ENCODE data around the gene OLFML2A.

The OLFML2A gene

DNA sequence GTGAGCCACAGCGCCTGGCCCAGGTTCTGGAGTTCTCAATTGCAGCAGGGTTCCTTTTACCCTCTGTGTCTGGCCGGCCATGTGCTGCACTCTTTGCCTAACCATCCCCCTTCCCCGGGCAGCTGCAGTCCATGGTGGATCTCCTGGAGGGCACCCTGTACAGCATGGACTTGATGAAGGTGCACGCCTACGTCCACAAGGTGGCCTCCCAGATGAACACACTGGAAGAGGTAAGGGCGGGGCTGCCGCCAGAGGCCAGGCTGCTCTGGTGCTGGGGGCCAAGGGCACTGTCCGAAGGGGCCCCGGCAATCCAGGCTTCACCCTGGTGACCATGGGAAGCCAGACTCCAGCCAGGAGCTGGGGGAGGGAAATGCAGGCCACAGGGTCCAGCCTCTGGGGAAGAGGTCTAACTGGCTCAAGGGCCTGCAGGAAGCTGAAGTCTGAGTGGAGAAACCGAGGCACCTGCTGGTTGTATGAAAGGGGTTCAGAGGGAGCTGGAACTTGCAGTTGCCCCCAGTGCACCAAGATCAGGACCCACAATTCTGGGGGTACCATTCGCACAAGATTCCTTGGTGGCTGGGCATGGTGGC, 18.1 kb downstream of the OLFML2A start:
- Mint-ChIP-seq H3K4me1 (no peaks in the 10 kb centered on the region), H3K4me3 (no peak overlapping the region), H3K9me3 (no peaks in the 10 kb centered on the region), H3K27ac (no peak overlapping the region), H3K36me3 (no peaks in the 10 kb centered on the region)
- DNase-seq (ENCODE audit: low spot score in 2 of 2) (no peak), ATAC-seq (no peak)

GRCh38 chr9:124795881-124796431, 19.0 kb downstream of the OLFML2A start:
- Mint-ChIP-seq H3K4me1 (no peaks in the 10 kb centered on the region), H3K36me3 (no peaks in the 10 kb centered on the region), H3K27ac (no peak overlapping the region), H3K4me3 (no peak overlapping the region), H3K9me3 (no peaks in the 10 kb centered on the region)
- ATAC-seq (no peak), DNase-seq (ENCODE audit: low spot score in 2 of 2) (no peak)

DNA sequence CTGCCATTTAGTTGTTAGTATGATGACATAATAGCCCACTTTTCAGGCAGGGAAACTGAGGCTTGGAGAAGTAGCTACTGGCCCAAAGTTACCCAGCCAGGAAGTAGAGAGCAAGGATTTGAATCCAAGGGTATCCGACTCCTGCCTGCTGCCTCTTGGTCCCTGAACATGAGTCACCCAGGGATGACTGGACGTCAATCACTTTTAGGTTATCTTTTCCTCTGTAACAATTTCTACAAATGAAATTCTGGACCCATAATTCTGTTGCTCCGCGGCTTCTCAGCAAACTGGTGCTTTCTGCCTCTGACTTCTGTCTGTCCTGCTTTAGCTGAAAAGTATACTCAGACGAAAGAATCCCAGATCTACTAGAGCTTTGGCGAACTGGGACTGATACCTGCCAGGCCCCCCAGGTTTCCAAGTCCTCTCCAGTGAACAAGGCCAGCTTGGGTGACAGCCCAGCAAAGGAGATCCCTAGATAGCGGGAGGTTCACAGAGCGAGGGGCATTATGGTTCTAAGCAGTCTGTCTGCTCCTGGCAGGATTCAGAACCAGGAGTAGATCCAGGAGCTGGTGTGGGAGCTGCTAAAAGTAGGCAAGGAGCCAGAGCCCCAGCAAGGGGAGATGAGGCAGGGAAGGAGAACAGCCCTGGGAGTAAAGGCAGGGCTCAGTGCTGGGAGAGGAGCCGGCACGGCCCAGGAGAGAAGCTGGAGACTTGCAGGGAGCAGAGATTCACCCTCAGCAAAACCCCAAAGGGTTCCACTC, 20.6 kb downstream of the OLFML2A start:
- no peak for ATAC-seq
- H3K9me3 Mint-ChIP-seq: no peaks in the 10 kb centered on the region
- H3K4me3 Mint-ChIP-seq: no peak overlapping the region
- H3K36me3 Mint-ChIP-seq: no peaks in the 10 kb centered on the region
- no peak overlapping the region for H3K27ac Mint-ChIP-seq
- DNase-seq (ENCODE audit: low spot score in 2 of 2): no peak
- no peaks in the 10 kb centered on the region for H3K4me1 Mint-ChIP-seq

DNA sequence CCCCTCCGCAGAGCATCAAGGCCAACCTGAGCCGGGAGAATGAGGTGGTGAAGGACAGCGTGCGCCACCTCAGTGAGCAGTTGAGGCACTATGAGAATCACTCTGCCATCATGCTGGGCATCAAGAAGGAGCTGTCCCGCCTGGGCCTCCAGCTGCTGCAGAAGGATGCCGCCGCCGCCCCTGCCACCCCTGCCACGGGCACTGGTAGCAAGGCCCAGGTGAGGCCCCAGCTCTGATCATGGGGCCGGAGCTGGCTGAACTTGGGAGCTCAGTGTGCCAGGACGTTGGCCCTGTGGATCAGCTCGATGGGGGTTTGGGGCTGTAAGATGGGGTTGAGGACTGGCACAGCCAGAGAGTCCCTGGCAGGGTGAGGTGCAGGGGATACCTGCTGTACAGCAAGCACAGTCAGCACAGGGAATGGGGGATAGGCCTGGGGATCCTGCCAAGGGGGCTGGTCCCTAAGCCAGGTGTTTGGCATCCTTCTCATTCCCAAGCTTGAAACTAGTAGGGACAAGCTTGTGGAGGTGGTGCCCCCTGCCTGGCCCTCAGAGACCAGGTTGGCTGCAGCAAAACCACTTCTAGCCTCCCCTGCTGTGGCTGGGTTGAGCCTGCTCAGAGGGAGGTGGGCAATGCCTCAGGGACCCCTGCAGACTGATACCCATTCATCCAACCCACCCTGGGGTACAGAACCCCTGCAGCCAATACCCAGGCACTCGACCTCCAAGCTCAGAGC, 22.5 kb downstream of the OLFML2A start:
- Mint-ChIP-seq H3K9me3 (no peaks in the 10 kb centered on the region), H3K36me3 (no peaks in the 10 kb centered on the region), H3K4me1 (no peaks in the 10 kb centered on the region), H3K4me3 (no peak overlapping the region), H3K27ac (no peak overlapping the region)
- DNase-seq (ENCODE audit: low spot score in 2 of 2): no peak
- ATAC-seq: no peak

GRCh38 chr9:124800306-124801259, 23.6 kb downstream of the OLFML2A start:
- DNase-seq (ENCODE audit: low spot score in 2 of 2) (no peak), ATAC-seq (no peak)
- no peaks in the 10 kb centered on the region for H3K36me3 Mint-ChIP-seq
- no peak overlapping the region for H3K27ac Mint-ChIP-seq
- no peaks in the 10 kb centered on the region for H3K9me3 Mint-ChIP-seq
- no peak overlapping the region for H3K4me3 Mint-ChIP-seq
- no peaks in the 10 kb centered on the region for H3K4me1 Mint-ChIP-seq

- Mint-ChIP-seq H3K27ac (no peak overlapping the region), H3K9me3 (no peaks in the 10 kb centered on the region), H3K4me3 (no peak overlapping the region), H3K36me3 (no peaks in the 10 kb centered on the region), H3K4me1 (no peaks in the 10 kb centered on the region)
- ATAC-seq (no peak), DNase-seq (ENCODE audit: low spot score in 2 of 2) (no peak)
Measured at GRCh38 chr9:124801356-124801755, 24.4 kb downstream of the OLFML2A start.

GRCh38 chr9:124802426-124802825, 25.5 kb downstream of the OLFML2A start:
- Mint-ChIP-seq H3K4me1 (no peaks in the 10 kb centered on the region), H3K9me3 (no peaks in the 10 kb centered on the region), H3K27ac (no peak overlapping the region), H3K36me3 (no peaks in the 10 kb centered on the region), H3K4me3 (no peak overlapping the region)
- no peak for DNase-seq (ENCODE audit: low spot score in 2 of 2)
- peak; percentile 11 for ATAC-seq

- ATAC-seq (no peak), DNase-seq (ENCODE audit: low spot score in 2 of 2) (no peak)
- H3K36me3 Mint-ChIP-seq: no peaks in the 10 kb centered on the region
- H3K9me3 Mint-ChIP-seq: no peaks in the 10 kb centered on the region
- no peak overlapping the region for H3K4me3 Mint-ChIP-seq
- no peaks in the 10 kb centered on the region for H3K4me1 Mint-ChIP-seq
- H3K27ac Mint-ChIP-seq: no peak overlapping the region
Measured at GRCh38 chr9:124803911-124804310, 27.0 kb downstream of the OLFML2A start.

DNA sequence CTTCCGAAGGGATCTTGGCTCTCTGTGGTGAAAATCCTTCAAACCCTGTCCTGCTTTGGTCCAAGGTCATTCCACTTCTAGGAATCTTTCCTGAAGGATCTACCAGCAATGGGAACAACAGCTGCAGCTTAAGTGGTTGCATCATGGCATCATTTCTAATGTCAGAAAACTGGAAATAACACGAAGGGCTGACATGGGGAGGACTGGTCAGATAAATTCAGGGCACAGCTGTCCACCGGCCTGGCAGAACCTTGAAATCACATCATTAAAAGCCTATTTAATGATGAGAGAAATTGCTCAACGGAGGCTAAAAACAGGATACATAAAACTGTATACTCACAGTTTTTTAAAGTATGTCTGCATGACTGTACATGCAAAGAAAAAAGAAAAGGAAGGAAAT, 28.3 kb downstream of the OLFML2A start:
- DNase-seq (ENCODE audit: low spot score in 2 of 2) (no peak), ATAC-seq (no peak)
- no peaks in the 10 kb centered on the region for H3K4me1 Mint-ChIP-seq
- H3K27ac Mint-ChIP-seq: no peak overlapping the region
- H3K4me3 Mint-ChIP-seq: no peak overlapping the region
- H3K9me3 Mint-ChIP-seq: no peaks in the 10 kb centered on the region
- H3K36me3 Mint-ChIP-seq: no peaks in the 10 kb centered on the region

DNA sequence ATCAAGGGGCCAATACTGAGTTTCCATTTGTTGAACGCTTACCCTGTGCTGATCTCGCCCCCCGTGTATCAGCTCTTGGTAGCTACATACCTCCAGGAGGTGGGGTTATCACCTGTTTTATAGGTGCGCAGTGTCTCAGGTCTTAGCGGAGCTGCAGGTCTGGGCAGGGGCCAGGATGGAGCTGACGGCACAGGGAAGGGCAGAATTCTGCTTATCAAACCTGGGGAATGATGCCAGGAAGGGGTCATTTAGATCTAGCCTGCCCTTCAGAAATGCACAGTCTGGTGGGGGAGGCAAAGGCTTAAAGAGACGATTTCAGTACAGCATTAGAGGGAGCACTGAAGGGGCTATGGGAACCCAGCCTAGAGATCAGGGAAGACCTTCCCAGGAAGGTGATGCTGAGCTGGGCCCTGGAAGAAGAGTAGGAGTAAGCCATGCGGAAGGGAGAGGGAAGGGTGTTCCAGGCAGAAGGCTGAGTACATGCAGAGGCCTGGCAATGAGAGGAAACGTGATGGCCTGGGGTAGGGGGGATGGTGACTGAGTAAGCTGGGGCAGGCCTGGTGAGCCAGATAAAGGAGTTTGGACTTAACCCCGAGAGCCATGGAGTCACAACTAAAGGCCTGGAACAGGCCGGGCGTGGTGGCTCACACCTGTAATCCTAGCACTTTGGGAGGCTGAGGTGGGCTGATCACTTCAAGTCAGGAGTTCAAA, 31.5 kb downstream of the OLFML2A start:
- H3K36me3 Mint-ChIP-seq: no peaks in the 10 kb centered on the region
- H3K4me3 Mint-ChIP-seq: no peak overlapping the region
- no peaks in the 10 kb centered on the region for H3K4me1 Mint-ChIP-seq
- H3K9me3 Mint-ChIP-seq: no peaks in the 10 kb centered on the region
- DNase-seq (ENCODE audit: low spot score in 2 of 2) (no peak), ATAC-seq (no peak)
- no peak overlapping the region for H3K27ac Mint-ChIP-seq

GRCh38 chr9:124809211-124809610, 32.3 kb downstream of the OLFML2A start:
- Mint-ChIP-seq H3K27ac (no peak overlapping the region), H3K9me3 (no peaks in the 10 kb centered on the region), H3K36me3 (no peaks in the 10 kb centered on the region), H3K4me3 (no peak overlapping the region), H3K4me1 (no peaks in the 10 kb centered on the region)
- no peak for DNase-seq (ENCODE audit: low spot score in 2 of 2)
- no peak for ATAC-seq

GRCh38 chr9:124809741-124810500, 33.0 kb downstream of the OLFML2A start:
- Mint-ChIP-seq H3K27ac (no peak overlapping the region), H3K36me3 (no peaks in the 10 kb centered on the region), H3K4me1 (no peaks in the 10 kb centered on the region), H3K9me3 (no peaks in the 10 kb centered on the region), H3K4me3 (no peak overlapping the region)
- no peak for DNase-seq (ENCODE audit: low spot score in 2 of 2)
- ATAC-seq: no peak

GRCh38 chr9:124810663-124811355, 33.9 kb downstream of the OLFML2A start:
- no peak overlapping the region for H3K27ac Mint-ChIP-seq
- peak; percentile 26 for ATAC-seq
- no peaks in the 10 kb centered on the region for H3K9me3 Mint-ChIP-seq
- DNase-seq (ENCODE audit: low spot score in 2 of 2): no peak
- H3K36me3 Mint-ChIP-seq: no peaks in the 10 kb centered on the region
- H3K4me1 Mint-ChIP-seq: no peaks in the 10 kb centered on the region
- no peak overlapping the region for H3K4me3 Mint-ChIP-seq
